GM12891 (cell line): Measurements from ENCODE around the gene DIDO1.

Source experiments
- PAX5 ChIP-seq: IDR thresholded peaks from 2 replicates; pipeline ENCODE4 v1.6.1; 2011; ENCODE audit warnings: low read length, moderate library complexity, mild to moderate bottlenecking; ENCODE audit not compliant: insufficient read depth, severe bottlenecking
- POLR2A ChIP-seq: IDR thresholded peaks from 2 replicates; pipeline ENCODE4 v1.6.1; 2011; ENCODE audit warnings: low read depth, low read length, control low read depth
- POLR2AphosphoS5 ChIP-seq: IDR thresholded peaks from 2 replicates; pipeline ENCODE4 v1.6.1; 2011; ENCODE audit warnings: low read depth, low read length, control low read depth
- SPI1 ChIP-seq: IDR thresholded peaks from 2 replicates; pipeline ENCODE4 v1.6.1; 2011; ENCODE audit warnings: low read depth, low read length, control low read depth
- TAF1 ChIP-seq: IDR thresholded peaks from 2 replicates; pipeline ENCODE4 v1.6.1; 2011; ENCODE audit warnings: low read depth, low read length, control low read depth

DNA sequence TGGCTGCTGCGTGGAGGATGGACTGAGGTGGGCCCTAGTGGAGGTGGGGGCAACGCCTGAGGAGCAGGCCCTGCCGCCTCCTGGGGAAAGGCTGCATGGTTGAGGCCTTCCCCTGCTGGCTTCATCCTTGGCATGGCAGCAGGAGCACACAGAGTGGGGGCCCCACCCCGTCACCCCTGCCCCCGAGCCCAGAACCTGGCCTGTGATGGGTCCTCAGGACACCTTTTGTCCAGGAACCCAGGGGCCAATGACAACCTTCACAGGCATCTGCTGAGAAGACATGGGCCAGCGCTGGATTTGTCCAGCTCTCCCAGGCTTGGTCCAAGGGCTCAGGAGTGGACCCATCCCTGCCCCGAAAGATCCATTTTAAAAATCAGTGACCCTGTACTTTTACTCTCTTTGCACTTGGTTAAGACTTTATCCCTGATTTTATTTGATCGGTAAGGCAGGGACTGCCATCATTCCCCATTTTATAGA, 25.6 kb upstream of the DIDO1 start:
- TF ChIP-seq POLR2A (no peak), TAF1 (no peak), POLR2AphosphoS5 (no peak), PAX5 (no peak), SPI1 (no peak)
